Subcutaneous abdominal adipose tissue (tissue), 5 donors: ENCODE data around the gene PRRX1.

ENCODE experiments used
- H3K27ac ChIP-seq: one replicate; pipeline ENCODE4 v1.7.0; 2013; ENCODE audit warnings: low read depth, mild to moderate bottlenecking, inconsistent platforms, low read length, moderate library complexity
- H3K27me3 ChIP-seq, 5 donors: one replicate each; pipeline ENCODE4 v1.7.0; 2013; ENCODE audit warnings: low read length in 5 of 5, inconsistent platforms in 1 of 5; ENCODE audit not compliant: control insufficient read depth in 5 of 5, insufficient read depth in 4 of 5
- H3K36me3 ChIP-seq, 5 donors: one replicate each; pipeline ENCODE4 v1.7.0; 2013; ENCODE audit warnings: low read length in 5 of 5; ENCODE audit not compliant: control insufficient read depth in 5 of 5, insufficient read depth in 5 of 5
- H3K4me1 ChIP-seq, 5 donors: one replicate each; pipeline ENCODE4 v1.7.0; 2013; ENCODE audit warnings: low read length in 5 of 5, mild to moderate bottlenecking in 3 of 5, moderate library complexity in 1 of 5; ENCODE audit not compliant: control insufficient read depth in 5 of 5, insufficient read depth in 5 of 5
- H3K4me3 ChIP-seq, 5 donors: one replicate each; pipeline ENCODE4 v1.7.0; 2013; ENCODE audit warnings: low read length in 5 of 5, low read depth in 1 of 5
- H3K9ac ChIP-seq, 5 donors: one replicate each; pipeline ENCODE4 v1.7.0; 2013; ENCODE audit warnings: low read length in 5 of 5, mild to moderate bottlenecking in 4 of 5, moderate library complexity in 3 of 5
- H3K9me3 ChIP-seq, 5 donors: one replicate each; pipeline ENCODE4 v1.7.0; 2013; ENCODE audit warnings: low read length in 5 of 5; ENCODE audit not compliant: control insufficient read depth in 5 of 5
- donor health status: healthy.
- donor health status: healthy.
- donor health status: healthy.
- donor health status: healthy.
- donor health status: healthy.

PRRX1 gene

GRCh38 chr1:170730014-170730413 lies 66.1 kb downstream of the PRRX1 start:
- Histone ChIP-seq H3K36me3 (peaks cover 0 to 13% (median 6%) of the 10 kb centered on the region in 5 donors), H3K4me1 (peaks cover 0 to 3% (median 0%) of the 10 kb centered on the region in 5 donors), H3K9me3 (no peaks in the 10 kb centered on the region), H3K4me3 (no peak overlapping the region), H3K27me3 (peaks cover 0 to 8% (median 0%) of the 10 kb centered on the region in 5 donors), H3K27ac (peak overlapping the region; percentile 18), H3K9ac (no peak overlapping the region)

- peaks cover 0 to 13% (median 6%) of the 10 kb centered on the region in 5 donors for H3K36me3 ChIP-seq
- no peak overlapping the region for H3K9ac ChIP-seq
- peaks cover 0 to 8% (median 0%) of the 10 kb centered on the region in 5 donors for H3K27me3 ChIP-seq
- H3K9me3 ChIP-seq = no peaks in the 10 kb centered on the region
- H3K27ac ChIP-seq = no peak overlapping the region
- H3K4me1 ChIP-seq = peaks cover 0 to 3% (median 0%) of the 10 kb centered on the region in 5 donors
- H3K4me3 ChIP-seq = no peak overlapping the region
Measured at GRCh38 chr1:170730438-170730837, 66.5 kb downstream of the PRRX1 start.

DNA sequence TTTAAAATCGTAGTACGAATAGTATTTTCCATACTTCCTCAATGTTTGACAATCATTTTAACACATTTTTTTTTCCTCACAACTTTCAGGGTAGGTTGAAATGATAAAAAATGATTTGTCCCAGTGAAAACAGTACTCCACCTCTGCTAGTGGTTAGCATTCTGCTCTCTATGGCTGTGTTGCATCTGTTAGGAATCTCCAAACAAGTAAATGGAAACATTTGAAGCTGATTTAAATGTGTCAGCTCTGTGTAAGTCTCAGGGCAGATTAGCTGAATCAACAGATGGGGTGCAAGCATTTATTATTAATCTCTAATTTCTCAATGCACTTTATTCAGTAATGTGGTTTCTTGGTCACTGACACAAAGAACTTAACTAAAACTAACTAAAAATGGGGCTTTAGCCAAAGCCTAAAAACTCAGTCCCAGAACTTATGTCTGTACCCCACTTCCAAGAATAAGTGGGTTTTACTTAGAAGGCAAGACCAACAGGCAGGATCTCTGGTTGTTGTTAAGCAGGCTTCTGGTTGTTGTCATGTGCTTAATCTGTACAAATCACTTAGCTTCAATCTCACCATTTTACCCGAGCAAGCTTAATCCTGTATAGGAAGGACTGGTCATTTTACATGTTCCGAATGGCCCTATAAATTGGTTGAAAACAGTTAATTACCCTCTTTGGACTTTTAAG lies 67.8 kb downstream of the PRRX1 start:
- Histone ChIP-seq H3K9me3 (no peaks in the 10 kb centered on the region), H3K9ac (no peak overlapping the region), H3K4me3 (no peak overlapping the region), H3K27me3 (peaks cover 0 to 3% (median 0%) of the 10 kb centered on the region in 5 donors), H3K36me3 (peaks cover 0 to 14% (median 3%) of the 10 kb centered on the region in 5 donors), H3K27ac (no peak overlapping the region), H3K4me1 (peaks cover 0 to 3% (median 0%) of the 10 kb centered on the region in 5 donors)

GRCh38 chr1:170732252-170732588 lies 68.3 kb downstream of the PRRX1 start:
- H3K9ac ChIP-seq = no peak overlapping the region
- H3K27me3 ChIP-seq = peaks cover 0 to 3% (median 0%) of the 10 kb centered on the region in 5 donors
- H3K27ac ChIP-seq = no peak overlapping the region
- H3K4me3 ChIP-seq = no peak overlapping the region
- peaks cover 0 to 14% (median 3%) of the 10 kb centered on the region in 5 donors for H3K36me3 ChIP-seq
- no peaks in the 10 kb centered on the region for H3K9me3 ChIP-seq
- H3K4me1 ChIP-seq = peaks cover 0 to 3% (median 0%) of the 10 kb centered on the region in 5 donors

- Histone ChIP-seq H3K27me3 (peaks cover 0 to 3% (median 0%) of the 10 kb centered on the region in 5 donors), H3K4me3 (no peak overlapping the region), H3K9me3 (no peaks in the 10 kb centered on the region), H3K9ac (no peak overlapping the region), H3K4me1 (peaks cover 0 to 1% (median 0%) of the 10 kb centered on the region in 5 donors), H3K36me3 (peaks cover 0 to 14% (median 3%) of the 10 kb centered on the region in 5 donors), H3K27ac (no peak overlapping the region)
Measured at GRCh38 chr1:170734412-170735175, 70.7 kb downstream of the PRRX1 start.

DNA sequence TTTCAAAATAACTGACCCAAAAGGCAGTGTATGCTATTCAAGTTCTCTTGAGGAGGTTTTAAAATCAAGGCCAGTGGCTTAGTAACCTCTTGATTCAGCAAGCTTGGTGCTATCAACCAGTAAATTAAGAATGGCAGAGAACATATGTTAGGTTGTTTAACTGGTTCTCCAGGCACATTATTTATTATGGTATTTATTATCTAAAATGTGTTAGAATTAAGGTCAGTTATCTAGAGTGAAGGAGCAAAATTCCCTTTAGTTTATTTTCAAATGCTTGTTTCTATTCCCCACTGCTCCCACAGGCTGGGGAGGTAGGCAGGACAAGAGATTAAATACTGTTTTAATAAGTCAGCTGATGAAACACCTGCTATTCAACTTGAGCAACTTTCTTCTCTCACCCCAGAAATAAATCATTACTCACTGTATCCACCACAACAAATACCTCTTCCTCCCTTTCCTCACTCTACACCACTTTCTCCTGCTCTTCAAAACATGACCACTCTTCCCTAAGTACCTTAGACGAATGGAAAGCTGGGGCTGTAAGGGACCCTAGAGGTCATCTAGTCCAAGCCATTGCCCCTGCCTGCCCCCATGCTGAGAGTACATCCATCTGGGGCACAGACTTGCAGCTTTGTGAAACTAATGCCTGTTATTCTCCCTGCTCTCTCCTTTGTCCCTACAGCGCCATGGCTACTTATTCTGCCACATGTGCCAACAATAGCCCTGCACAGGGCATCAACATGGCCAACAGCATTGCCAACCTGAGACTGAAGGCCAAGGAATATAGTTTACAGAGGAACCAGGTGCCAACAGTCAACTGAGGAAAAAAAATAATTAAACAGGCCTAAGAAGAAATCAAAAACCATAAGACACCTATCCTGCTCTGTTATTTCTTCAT lies 71.7 kb downstream of the PRRX1 start:
- Histone ChIP-seq H3K27ac (no peak overlapping the region), H3K27me3 (peaks cover 0 to 2% (median 0%) of the 10 kb centered on the region in 5 donors), H3K4me1 (no peaks in the 10 kb centered on the region), H3K9ac (no peak overlapping the region), H3K36me3 (peaks cover 0 to 6% (median 3%) of the 10 kb centered on the region in 5 donors), H3K4me3 (no peak overlapping the region), H3K9me3 (no peaks in the 10 kb centered on the region)

GRCh38 chr1:170739803-170740202 lies 75.9 kb downstream of the PRRX1 start:
- Histone ChIP-seq H3K9ac (no peak overlapping the region), H3K27me3 (no peaks in the 10 kb centered on the region), H3K9me3 (peaks cover 0 to 6% (median 2%) of the 10 kb centered on the region in 5 donors), H3K27ac (no peak overlapping the region), H3K4me3 (no peak overlapping the region), H3K4me1 (no peaks in the 10 kb centered on the region), H3K36me3 (peaks cover 0 to 5% (median 3%) of the 10 kb centered on the region in 5 donors)

DNA sequence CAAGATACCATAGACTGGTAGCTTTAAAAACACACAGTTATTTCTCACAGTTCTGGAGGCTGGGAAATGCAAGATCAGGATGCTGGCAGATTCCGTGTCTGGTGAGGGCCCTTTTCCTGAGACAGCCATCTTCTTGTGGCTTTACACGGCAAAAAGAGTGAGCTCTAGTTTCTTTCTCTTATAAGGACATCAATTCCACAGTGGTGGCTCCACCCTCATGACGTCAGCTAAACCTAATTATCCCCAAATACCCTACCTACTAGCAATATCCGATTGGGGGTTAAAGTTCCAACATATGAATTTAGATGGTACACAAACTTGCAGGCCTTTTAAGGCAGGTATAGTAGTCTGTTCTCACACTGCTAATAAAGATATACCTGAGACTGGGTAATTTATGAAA lies 77.7 kb downstream of the PRRX1 start:
- no peaks in the 10 kb centered on the region for H3K27me3 ChIP-seq
- H3K4me3 ChIP-seq = no peak overlapping the region
- H3K4me1 ChIP-seq = no peaks in the 10 kb centered on the region
- H3K27ac ChIP-seq = no peak overlapping the region
- no peak overlapping the region for H3K9ac ChIP-seq
- peaks cover 0 to 6% (median 2%) of the 10 kb centered on the region in 5 donors for H3K9me3 ChIP-seq
- no peaks in the 10 kb centered on the region for H3K36me3 ChIP-seq

DNA sequence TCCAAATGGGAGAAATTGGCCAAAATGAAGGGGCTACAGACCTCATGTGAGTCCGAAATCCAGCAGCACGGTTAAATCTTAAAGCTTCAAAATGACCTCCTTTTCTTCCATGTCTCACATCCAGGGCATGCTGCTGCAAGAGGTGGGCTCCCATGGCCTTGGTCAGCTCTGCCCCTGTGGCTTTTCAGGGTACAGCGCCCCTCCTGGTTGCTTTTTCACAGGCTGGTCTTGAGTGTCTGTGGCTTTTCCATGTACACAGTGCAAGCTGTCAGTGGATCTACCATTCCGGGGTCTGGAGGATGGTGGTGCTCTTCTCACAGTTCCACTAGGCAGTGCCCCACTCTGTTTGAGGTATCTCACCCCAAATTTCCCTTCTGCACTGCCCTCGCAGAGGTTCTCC lies 78.7 kb downstream of the PRRX1 start:
- Histone ChIP-seq H3K36me3 (no peaks in the 10 kb centered on the region), H3K4me3 (no peak overlapping the region), H3K9ac (no peak overlapping the region), H3K27ac (no peak overlapping the region), H3K4me1 (no peaks in the 10 kb centered on the region), H3K9me3 (peaks cover 0 to 6% (median 2%) of the 10 kb centered on the region in 5 donors), H3K27me3 (no peaks in the 10 kb centered on the region)
